SK-N-SH (cell line): ENCODE results near the gene PITPNM1. TPM values are rescaled to one million over a fixed set of nuclear protein-coding genes. Genes with fewer than 3 reads are reported as not detected.

Experiments used
- CTCF ChIA-PET: fragments of 300-600, 350-600 bp; formaldehyde crosslinking; extraction: SDS; loops from one replicate; lab custom pipeline; 2021; lab: Yijun Ruan, JAX
- POLR2A ChIA-PET: fragments of 350-600 bp; sonication (Branson Sonifier 250); formaldehyde crosslinking; extraction: SDS; loops from one replicate; lab custom pipeline; 2020; ENCODE audit warnings: antibody characterized with exemption, inconsistent platforms; lab: Yijun Ruan, JAX
- DNase-seq: peaks from one replicate; pipeline ENCODE4 v3.0.0; 2012
- H2AFZ ChIP-seq: fragments of 200-600 bp; sonication (generic); 2 replicates; pipeline ENCODE4 v1.8.1; 2016; ENCODE audit warnings: antibody characterized with exemption, mild to moderate bottlenecking, low read depth
- H3F3A ChIP-seq: fragments of 200-600 bp; sonication (generic); replicated peaks from 2 replicates; pipeline ENCODE3; 2016; ENCODE audit warnings: antibody characterized with exemption, mild to moderate bottlenecking; ENCODE audit not compliant: insufficient read depth
- H3K27ac ChIP-seq, 2 experiments: fragments of 200-500 bp in 1 of 2; fragments of 200-600 bp in 1 of 2; sonication (Bioruptor generic) in 1 of 2; sonication (generic), shearing (Covaris generic) in 1 of 2; 2 replicates each; pipeline versions ENCODE4 v1.5.1 to v1.6.1; 2014 to 2016; ENCODE audit warnings: low read depth in 2 of 2, inconsistent platforms in 1 of 2, low read length in 1 of 2, mild to moderate bottlenecking in 1 of 2, mixed read lengths in 1 of 2
- H3K27me3 ChIP-seq: fragments of 200-600 bp; sonication (generic), shearing (Covaris generic); 2 replicates; pipeline ENCODE4 v1.6.1; 2016; ENCODE audit warnings: mixed run types; ENCODE audit not compliant: insufficient read depth
- H3K36me3 ChIP-seq, 2 experiments: fragments of 200-500 bp in 1 of 2; fragments of 200-600 bp in 1 of 2; sonication (Bioruptor generic) in 1 of 2; sonication (generic) in 1 of 2; replicated peaks in 1 of 2; 2 replicates each; pipeline versions ENCODE3 to v1.5.1; 2014 to 2016; ENCODE audit warnings: low read length in 1 of 2, mild to moderate bottlenecking in 1 of 2; ENCODE audit not compliant: insufficient read depth in 2 of 2, control insufficient read depth in 1 of 2
- H3K4me1 ChIP-seq, 2 experiments: fragments of 200-500 bp in 1 of 2; fragments of 200-600 bp in 1 of 2; sonication (Bioruptor generic) in 1 of 2; sonication (generic), shearing (Covaris generic) in 1 of 2; 2 replicates each; pipeline versions ENCODE4 v1.5.1 to v1.6.1; 2014 to 2016; ENCODE audit warnings: low read depth in 1 of 2, low read length in 1 of 2, mixed run types in 1 of 2; ENCODE audit not compliant: insufficient read depth in 2 of 2, control insufficient read depth in 1 of 2
- H3K4me2 ChIP-seq: fragments of 200-600 bp; sonication (generic), shearing (Covaris generic); 2 replicates; pipeline ENCODE4 v1.6.1; 2017; ENCODE audit warnings: mixed run types
- H3K4me3 ChIP-seq, 2 experiments: fragments of 200-500 bp in 1 of 2; fragments of 200-600 bp in 1 of 2; sonication (Bioruptor generic) in 1 of 2; sonication (generic), shearing (Covaris generic) in 1 of 2; 2 replicates each; pipeline versions ENCODE4 v1.5.1 to v1.8.1; 2014 to 2016; ENCODE audit warnings: low read depth in 2 of 2, inconsistent platforms in 1 of 2, low read length in 1 of 2, mild to moderate bottlenecking in 1 of 2, mixed read lengths in 1 of 2, moderate library complexity in 1 of 2
- H3K79me2 ChIP-seq: fragments of 200-600 bp; sonication (generic); 2 replicates; pipeline ENCODE4 v1.8.1; 2017; ENCODE audit warnings: mild to moderate bottlenecking; ENCODE audit not compliant: insufficient read depth
- H3K9ac ChIP-seq: fragments of 200-600 bp; sonication (generic); 2 replicates; pipeline ENCODE4 v1.6.1; 2017; ENCODE audit warnings: mixed run types
- H3K9me2 ChIP-seq: fragments of 200-600 bp; sonication (generic); 2 replicates; pipeline ENCODE4 v1.6.1; 2017; ENCODE audit warnings: mixed run types
- H3K9me3 ChIP-seq: fragments of 200-600 bp; sonication (generic); 2 replicates; pipeline ENCODE4 v1.6.1; 2017; ENCODE audit warnings: mixed run types, mild to moderate bottlenecking, moderate library complexity
- H4K20me1 ChIP-seq: fragments of 200-600 bp; sonication (generic); 2 replicates; pipeline ENCODE4 v1.6.1; 2017; ENCODE audit warnings: mild to moderate bottlenecking, mixed run types; ENCODE audit not compliant: insufficient read depth
- FOXJ3 ChIP-seq: sonication (generic); formaldehyde crosslinking; IDR thresholded peaks from 2 replicates; pipeline ENCODE4 v1.5.1; 2020; ENCODE audit warnings: mild to moderate bottlenecking, missing genetic modification reagents
- GATA2 ChIP-seq: sonication (generic); formaldehyde crosslinking; IDR thresholded peaks from 2 replicates; pipeline ENCODE4 v1.5.0; 2020; ENCODE audit warnings: mild to moderate bottlenecking, missing genetic modification reagents
- NFIC ChIP-seq: IDR thresholded peaks from 2 replicates; pipeline ENCODE4 v1.4.0; 2012; ENCODE audit warnings: borderline replicate concordance
- NRF1 ChIP-seq: IDR thresholded peaks from 2 replicates; pipeline ENCODE4 v1.6.1; 2012; ENCODE audit warnings: low read depth, mild to moderate bottlenecking, low read length
- RFX5 ChIP-seq: IDR thresholded peaks from 2 replicates; pipeline ENCODE4 v1.6.1; 2012; ENCODE audit warnings: mild to moderate bottlenecking, improper control_type of control experiment, low read length
- SIN3A ChIP-seq: IDR thresholded peaks from 2 replicates; pipeline ENCODE4 v1.6.1; 2012; ENCODE audit warnings: low read depth, mild to moderate bottlenecking, low read length, moderate library complexity, borderline replicate concordance
- WGBS: methylation state at CpG from one replicate; pipeline ENCODE4 v1.1.6; 2017; ENCODE audit warnings: low lambda C conversion rate; 5-methylcytosine and 5-hydroxymethylcytosine counted together
- polyA plus RNA-seq, 3 experiments: library from polyadenylated mRNA; depleted of rRNA; stranded (reverse); fragments of >200 nt; gene quantifications; 2 replicates each; pipeline ENCODE4 v1.2.3, GENCODE V29; 2012
- TF ChIP-seq, protein P1 (sequence below): fragments of 200-600 bp; sonication (generic); IDR thresholded peaks from 2 replicates; pipeline ENCODE4 v1.6.1; 2017; ENCODE audit warnings: antibody characterized with exemption, mild to moderate bottlenecking, moderate library complexity
- TF ChIP-seq, protein P2 (sequence below): IDR thresholded peaks from 2 replicates; pipeline ENCODE4 v1.6.1; 2012; ENCODE audit warnings: mild to moderate bottlenecking, low read depth, low read length, moderate library complexity
- TF ChIP-seq, protein P3 (sequence below): fragments of 150-350 bp; IDR thresholded peaks from 2 replicates; pipeline ENCODE4 v1.6.1; 2016; ENCODE audit warnings: mild to moderate bottlenecking, low read depth, low read length

The PITPNM1 gene
- polyA plus RNA-seq, 1 of the 3 experiments (the other 2 are of a cell fraction) = 24.2 TPM

DNA sequence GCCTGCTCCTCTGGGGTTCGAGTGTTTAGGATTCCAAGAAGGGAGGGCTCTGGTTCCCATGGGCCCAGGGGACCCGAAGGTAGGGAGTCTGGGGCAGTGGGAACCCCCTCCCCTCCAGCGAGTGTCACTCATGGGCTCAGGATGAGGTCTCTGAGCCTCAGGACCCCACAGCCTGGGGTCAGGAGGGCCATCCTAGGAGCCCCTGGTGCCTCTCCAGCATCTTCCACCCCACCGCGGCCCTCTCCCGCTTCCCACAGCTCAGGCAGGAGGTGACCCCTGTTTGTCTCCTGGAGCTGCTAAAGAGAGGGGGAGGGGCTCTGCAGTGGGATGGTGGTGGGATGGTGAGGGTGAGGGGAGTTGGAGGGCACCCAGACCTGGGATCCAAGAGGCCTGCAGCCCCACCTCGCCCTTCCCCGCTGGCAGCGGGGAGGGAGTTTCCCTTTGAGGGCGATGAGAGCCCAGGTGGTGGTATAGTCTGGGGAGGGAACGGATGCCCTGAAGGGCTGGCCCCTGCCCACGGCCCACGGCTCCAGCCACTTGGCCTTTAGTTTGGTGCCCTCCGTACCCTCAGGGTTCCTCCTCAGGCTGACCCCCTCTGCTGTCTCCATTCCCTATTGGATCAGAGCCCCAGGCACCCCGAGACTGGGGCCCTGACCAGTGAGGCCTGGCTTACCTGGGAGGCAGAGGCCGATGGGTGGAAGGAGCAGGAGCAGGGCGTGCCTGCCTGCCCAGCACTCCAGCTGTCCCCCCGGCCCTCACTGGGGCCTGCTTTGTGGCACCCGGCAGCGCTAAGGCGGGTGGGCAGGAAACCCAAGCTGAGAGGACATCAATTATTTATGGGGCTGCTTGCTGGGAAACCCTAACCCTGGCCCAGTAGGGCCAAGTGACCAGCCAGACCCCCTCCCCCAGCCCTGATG, 51.1 kb downstream of the PITPNM1 start:
- no peak overlapping the region for H3K9ac ChIP-seq
- H3K79me2 ChIP-seq = no peaks in the 10 kb centered on the region
- H3K4me3 ChIP-seq = no peak overlapping the region
- no peak overlapping the region for H2AFZ ChIP-seq
- H3K27me3 ChIP-seq = no peaks in the 10 kb centered on the region
- no peak overlapping the region for H3K4me2 ChIP-seq
- no peaks in the 10 kb centered on the region for H4K20me1 ChIP-seq
- H3K9me2 ChIP-seq = no peaks in the 10 kb centered on the region
- H3K27ac ChIP-seq = no peak overlapping the region
- TF ChIP-seq, protein P1, sequence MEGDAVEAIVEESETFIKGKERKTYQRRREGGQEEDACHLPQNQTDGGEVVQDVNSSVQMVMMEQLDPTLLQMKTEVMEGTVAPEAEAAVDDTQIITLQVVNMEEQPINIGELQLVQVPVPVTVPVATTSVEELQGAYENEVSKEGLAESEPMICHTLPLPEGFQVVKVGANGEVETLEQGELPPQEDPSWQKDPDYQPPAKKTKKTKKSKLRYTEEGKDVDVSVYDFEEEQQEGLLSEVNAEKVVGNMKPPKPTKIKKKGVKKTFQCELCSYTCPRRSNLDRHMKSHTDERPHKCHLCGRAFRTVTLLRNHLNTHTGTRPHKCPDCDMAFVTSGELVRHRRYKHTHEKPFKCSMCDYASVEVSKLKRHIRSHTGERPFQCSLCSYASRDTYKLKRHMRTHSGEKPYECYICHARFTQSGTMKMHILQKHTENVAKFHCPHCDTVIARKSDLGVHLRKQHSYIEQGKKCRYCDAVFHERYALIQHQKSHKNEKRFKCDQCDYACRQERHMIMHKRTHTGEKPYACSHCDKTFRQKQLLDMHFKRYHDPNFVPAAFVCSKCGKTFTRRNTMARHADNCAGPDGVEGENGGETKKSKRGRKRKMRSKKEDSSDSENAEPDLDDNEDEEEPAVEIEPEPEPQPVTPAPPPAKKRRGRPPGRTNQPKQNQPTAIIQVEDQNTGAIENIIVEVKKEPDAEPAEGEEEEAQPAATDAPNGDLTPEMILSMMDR = no peak
- TF ChIP-seq, protein P2, sequence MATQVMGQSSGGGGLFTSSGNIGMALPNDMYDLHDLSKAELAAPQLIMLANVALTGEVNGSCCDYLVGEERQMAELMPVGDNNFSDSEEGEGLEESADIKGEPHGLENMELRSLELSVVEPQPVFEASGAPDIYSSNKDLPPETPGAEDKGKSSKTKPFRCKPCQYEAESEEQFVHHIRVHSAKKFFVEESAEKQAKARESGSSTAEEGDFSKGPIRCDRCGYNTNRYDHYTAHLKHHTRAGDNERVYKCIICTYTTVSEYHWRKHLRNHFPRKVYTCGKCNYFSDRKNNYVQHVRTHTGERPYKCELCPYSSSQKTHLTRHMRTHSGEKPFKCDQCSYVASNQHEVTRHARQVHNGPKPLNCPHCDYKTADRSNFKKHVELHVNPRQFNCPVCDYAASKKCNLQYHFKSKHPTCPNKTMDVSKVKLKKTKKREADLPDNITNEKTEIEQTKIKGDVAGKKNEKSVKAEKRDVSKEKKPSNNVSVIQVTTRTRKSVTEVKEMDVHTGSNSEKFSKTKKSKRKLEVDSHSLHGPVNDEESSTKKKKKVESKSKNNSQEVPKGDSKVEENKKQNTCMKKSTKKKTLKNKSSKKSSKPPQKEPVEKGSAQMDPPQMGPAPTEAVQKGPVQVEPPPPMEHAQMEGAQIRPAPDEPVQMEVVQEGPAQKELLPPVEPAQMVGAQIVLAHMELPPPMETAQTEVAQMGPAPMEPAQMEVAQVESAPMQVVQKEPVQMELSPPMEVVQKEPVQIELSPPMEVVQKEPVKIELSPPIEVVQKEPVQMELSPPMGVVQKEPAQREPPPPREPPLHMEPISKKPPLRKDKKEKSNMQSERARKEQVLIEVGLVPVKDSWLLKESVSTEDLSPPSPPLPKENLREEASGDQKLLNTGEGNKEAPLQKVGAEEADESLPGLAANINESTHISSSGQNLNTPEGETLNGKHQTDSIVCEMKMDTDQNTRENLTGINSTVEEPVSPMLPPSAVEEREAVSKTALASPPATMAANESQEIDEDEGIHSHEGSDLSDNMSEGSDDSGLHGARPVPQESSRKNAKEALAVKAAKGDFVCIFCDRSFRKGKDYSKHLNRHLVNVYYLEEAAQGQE = no peak
- no peak for TF ChIP-seq SIN3A
- TF ChIP-seq RFX5 = no peak
- TF ChIP-seq, protein P3, sequence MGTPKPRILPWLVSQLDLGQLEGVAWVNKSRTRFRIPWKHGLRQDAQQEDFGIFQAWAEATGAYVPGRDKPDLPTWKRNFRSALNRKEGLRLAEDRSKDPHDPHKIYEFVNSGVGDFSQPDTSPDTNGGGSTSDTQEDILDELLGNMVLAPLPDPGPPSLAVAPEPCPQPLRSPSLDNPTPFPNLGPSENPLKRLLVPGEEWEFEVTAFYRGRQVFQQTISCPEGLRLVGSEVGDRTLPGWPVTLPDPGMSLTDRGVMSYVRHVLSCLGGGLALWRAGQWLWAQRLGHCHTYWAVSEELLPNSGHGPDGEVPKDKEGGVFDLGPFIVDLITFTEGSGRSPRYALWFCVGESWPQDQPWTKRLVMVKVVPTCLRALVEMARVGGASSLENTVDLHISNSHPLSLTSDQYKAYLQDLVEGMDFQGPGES = no peak
- no peak for TF ChIP-seq FOXJ3
- no peak for TF ChIP-seq NRF1
- no peak for TF ChIP-seq GATA2 (CRISPR knock-in tag)
- TF ChIP-seq NFIC = no peak
- H3F3A ChIP-seq = no peaks in the 10 kb centered on the region
- no peaks in the 10 kb centered on the region for H3K36me3 ChIP-seq
- no peak for DNase-seq
- H3K4me1 ChIP-seq = peaks cover 0 to 4% of the 10 kb centered on the region in 2 experiments; a peak in 1 of 4 replicates
- ChIA-PET CTCF (interaction anchor here (0.6 kb wide), 1 partner anchor 13 kb away, joined by 3 read pairs; no protein-coding TSS in a partner anchor), POLR2A (no interaction called here)
- WGBS = 85% methylated on average over 18 of the region's 21 CpGs
- H3K9me3 ChIP-seq = no peaks in the 10 kb centered on the region
